IPS-NIHi11 (cell line): ENCODE data around the gene KCNJ1.

Experiments
- DNase-seq: peaks from one replicate; pipeline ENCODE4 v3.0.0; 2012; ENCODE audit warnings: mixed read lengths, low spot score

Gene KCNJ1

DNA sequence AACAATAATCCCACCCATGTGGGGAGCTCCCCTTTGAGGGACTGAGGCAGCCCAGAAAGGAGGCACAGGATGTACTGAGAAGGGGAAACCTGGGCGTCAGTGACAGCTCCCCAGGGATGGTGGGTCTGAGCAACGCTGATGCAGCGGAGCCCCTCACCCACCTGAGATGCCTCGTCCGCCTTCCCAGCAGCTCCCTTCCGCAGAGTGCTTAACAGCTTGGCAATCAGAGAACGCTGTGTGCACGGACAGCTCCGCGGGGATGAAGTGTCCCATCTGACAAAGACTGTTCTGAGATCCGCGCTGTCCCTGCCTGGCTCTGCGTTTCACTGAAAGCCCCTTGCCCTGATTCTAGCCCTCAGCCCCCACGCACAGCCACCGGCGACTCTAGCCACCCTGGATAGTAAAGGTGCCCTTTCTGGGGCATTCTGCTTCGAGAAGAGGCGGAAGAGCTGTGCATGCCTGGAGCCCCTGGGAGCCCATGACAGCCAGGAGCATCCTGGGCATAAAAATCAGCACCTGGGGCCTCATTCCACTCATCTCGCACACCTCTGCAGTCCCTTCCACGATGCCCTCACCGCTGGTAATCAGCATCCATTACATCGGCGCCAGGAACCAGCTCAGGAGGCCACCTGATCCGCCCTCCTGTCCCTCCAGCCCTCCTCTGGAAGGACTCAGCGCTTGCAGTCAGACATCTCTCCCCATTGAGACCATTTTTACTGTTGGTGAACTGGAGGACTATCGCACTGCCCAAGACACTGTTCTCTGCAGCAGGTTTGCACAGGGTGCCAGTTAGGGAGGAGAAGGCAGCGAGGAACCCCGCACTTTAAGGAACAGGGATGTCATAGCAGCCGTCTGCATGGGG is 34.8 kb upstream of the KCNJ1 start:
- no peak for DNase-seq

GRCh38 chr11:128900468-128900867 is 33.4 kb upstream of the KCNJ1 start:
- no peak for DNase-seq

GRCh38 chr11:128898580-128899344 is 31.7 kb upstream of the KCNJ1 start:
- DNase-seq: no peak

GRCh38 chr11:128897826-128898225 is 30.7 kb upstream of the KCNJ1 start:
- DNase-seq: no peak

DNA sequence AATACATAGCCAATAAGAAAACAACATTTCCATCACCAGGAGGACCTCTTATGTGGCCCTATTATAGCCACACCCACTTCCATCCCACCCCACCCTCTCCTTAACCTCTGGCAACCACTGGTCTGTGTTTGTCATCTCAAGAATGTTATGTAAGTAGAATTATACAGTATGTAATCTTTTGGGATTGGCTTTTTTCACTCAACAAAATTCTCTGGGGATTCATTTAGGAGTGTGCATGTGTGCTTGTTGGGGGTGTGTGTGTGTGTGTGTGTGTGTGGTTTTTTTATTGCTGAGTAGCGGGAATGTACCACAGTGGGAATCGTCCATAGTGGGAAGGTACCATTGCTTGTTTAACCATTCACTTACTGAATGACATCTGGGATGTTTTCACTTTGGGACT is 29.3 kb upstream of the KCNJ1 start:
- DNase-seq: no peak

DNA sequence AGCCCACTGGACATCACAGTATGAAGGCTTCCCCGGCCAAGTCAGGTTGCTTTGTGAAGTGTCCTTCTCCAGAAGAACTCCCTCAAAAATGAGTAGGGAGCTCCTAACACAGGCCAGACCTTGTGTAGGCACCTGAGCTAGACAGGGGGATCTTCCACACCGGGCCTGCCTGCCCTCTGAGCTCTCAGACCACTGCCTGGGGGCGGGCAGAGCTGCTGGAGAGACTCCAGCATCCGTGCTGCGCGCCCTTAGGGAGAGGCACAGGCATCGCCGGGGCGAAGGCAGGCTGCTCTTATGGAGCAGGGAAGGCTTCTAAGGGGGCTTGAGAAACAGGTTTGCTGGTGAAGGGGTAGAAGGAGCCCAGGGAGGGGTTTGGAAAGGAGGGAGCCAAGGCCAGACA is 28.4 kb upstream of the KCNJ1 start:
- DNase-seq: no peak

GRCh38 chr11:128894685-128895084 is 27.6 kb upstream of the KCNJ1 start:
- no peak for DNase-seq

- no peak for DNase-seq
Measured at GRCh38 chr11:128894286-128894681, 27.2 kb upstream of the KCNJ1 start.

DNA sequence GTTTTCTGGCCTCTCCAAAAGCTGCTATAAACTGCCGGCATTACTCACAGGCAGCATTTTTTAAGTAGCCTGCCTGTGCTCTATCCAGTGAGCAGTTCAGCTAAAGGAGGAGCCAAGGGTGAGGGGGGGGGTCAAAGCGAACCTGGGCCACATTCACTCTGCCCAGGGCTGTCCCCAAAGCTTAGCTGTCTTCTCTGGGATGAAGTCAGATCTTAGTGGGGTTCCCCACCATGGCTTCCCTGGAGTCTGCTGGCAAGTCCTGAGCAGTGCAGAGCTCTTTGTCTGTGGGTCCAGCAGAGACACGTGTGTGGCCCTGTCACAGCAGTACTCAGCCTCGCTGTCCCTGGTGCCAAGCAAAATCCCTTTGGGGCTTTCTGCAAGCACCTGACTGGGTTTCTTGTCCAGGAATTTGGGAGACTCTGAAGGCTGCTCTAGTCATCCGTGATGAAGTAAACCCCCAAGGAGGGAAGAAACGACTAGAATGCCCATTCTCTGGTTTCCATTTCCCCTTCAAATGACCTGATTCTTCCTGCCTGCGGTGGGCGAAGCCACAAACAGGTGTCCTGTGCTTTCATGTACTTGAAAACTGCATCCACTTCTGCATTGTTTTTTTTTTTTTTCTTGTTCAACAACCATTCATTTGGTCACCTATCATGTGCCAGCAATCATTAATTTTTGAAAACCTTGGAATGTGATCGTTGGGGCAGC is 26.6 kb upstream of the KCNJ1 start:
- no peak for DNase-seq

- DNase-seq: no peak
Measured at GRCh38 chr11:128892866-128893565, 25.9 kb upstream of the KCNJ1 start.

DNA sequence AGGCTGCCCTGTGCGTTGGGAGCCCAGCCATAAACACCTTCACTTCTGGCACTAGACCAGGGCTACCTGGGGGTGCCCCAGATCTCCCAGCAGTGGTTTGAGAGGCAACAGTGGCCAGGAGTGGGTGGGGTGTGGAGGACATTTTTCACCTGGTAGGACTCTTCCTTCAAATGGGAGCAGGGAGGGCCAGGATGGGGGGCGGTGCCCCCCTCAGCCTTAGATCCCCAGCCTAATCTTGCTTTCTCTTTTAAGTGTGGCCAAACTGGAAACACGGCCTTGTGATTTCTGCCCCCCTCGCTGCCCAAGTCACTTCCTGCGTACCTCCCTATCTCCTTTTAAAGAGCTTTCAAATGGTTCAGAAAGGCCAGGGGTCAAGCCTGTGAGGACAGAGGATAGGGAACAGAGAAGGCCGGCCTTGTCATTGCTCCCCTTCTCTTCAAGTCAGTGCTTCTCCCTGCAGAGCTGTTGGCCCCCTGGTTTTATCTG is 24.9 kb upstream of the KCNJ1 start:
- DNase-seq: no peak

- DNase-seq: peak; percentile 59
Measured at GRCh38 chr11:128890543-128891368, 23.7 kb upstream of the KCNJ1 start, which contains the start of gene KCNJ5. KCNJ5 (plus strand) TSS chr11:128891356; CDS start chr11:128911274, 19,918 bp downstream.

DNA sequence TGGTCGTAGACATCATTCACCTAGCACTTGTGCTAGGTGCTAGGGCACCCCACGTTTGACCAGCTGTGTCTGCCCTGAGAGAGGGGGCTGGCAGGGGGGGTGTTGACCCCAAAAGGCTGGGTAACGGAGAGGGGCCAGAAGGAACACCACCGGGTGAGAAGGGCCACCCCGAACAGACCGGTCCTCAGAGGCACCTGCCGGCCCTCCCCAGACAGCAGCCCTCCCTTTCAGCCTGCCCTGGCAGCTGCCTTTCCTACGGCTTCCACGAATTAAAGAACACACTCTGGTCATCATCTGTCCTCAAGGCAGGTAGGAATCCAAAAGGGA is 23.1 kb upstream of the KCNJ1 start:
- DNase-seq: no peak

GRCh38 chr11:128889657-128890213 is 22.6 kb upstream of the KCNJ1 start:
- no peak for DNase-seq

- DNase-seq: no peak
Measured at GRCh38 chr11:128888034-128888985, 21.2 kb upstream of the KCNJ1 start.

DNA sequence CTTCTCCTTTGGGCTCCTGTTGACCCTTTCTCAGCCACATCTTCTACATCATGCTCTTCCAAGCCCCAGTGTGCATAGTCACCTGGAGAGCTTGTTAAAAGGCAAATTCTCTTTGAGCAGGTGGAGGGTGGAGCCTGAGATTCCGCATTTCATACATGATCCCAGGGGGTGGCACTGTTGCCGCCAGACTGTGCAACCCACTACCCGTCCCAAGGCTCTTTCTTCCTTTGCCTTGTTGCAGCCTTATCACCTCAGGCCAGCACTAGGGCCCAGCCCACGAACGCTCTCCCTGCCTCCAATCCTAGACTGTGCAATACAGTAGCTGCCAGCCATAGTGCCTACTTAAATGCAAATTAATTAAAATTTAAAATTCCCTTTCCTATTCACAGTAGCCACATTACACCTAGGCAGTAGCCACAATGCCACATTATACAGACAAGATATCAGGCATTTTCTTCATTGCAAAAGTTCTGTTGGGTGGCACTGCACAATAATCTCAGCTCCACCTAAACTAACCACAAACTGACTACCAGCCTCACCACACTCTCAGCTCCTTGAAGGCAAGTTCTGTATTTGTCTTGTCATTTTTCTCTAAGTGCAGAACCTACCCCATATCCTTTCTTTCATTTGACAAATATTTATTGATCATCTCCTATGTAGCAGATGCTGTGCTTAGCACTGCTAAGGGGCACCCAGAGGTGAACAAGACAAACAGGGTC is 19.5 kb upstream of the KCNJ1 start:
- DNase-seq: no peak

- DNase-seq: peak; percentile 72
Measured at GRCh38 chr11:128884703-128885338, 17.7 kb upstream of the KCNJ1 start.

GRCh38 chr11:128884054-128884453 is 17.0 kb upstream of the KCNJ1 start:
- DNase-seq: no peak
